Measurements from ENCODE around the gene CDCP2. TPM values are rescaled to one million over a fixed set of nuclear protein-coding genes. Genes with fewer than 3 reads are reported as not detected.
A peak's percentile ranks its signal among the peaks of the same experiment; 100 is the strongest.

Gene CDCP2
- total RNA-seq, 1 experiment from 2014 or later = not detected

DNA sequence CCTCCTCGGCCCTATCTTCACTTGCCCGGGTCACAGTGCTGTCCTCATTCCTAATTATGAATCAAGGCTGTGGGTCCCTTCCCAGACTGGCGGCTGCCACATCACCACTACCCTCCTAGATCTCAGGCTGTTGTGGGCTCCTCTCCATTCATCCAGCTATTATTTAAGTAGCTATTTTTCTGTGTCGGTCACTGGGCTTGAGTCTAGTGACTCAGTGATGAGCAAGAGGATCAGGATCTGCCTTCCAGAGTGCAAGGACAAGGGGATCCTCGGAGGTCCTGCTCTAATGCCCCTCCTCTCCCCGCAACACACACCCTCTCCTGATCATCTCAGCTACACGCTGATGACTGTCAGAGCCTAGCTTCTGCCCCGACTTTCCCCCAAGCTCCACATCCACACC lies 34.1 kb downstream of the CDCP2 start:
- Histone ChIP-seq H3K4me3 (ENCODE audit: low read depth in 2 of 2, low read length in 2 of 2) (no peak overlapping the region), H3K9me3 (ENCODE audit: control insufficient read depth, insufficient read depth, low read depth, low read length) (no peaks in the 10 kb centered on the region), H3K4me1 (ENCODE audit: control insufficient read depth, insufficient read depth, low read length) (peaks cover 5% of the 10 kb centered on the region), H3K36me3 (ENCODE audit: control insufficient read depth, insufficient read depth, low read length) (no peaks in the 10 kb centered on the region), H3K27me3 (ENCODE audit: control insufficient read depth, insufficient read depth, low read length) (no peaks in the 10 kb centered on the region), H3K27ac (ENCODE audit: low read length) (no peak overlapping the region)
- in situ Hi-C loops (cut with HindIII; ENCODE audit: low pct_unique_long_range_greater_than_20kb, low sequenced_read_pairs) = no loop called here
- TF ChIP-seq POLR2AphosphoS5 (IDR thresholded peaks at IDR 0.05; ENCODE audit: low read depth, low read length) (no peak), SIN3A (IDR thresholded peaks at IDR 0.05; ENCODE audit: borderline replicate concordance, insufficient read depth, low read depth, low read length) (no peak), TCF7L2 (IDR thresholded peaks at IDR 0.05; ENCODE audit: low read depth, low read length) (no peak)
- TF ChIP-seq, protein P1, sequence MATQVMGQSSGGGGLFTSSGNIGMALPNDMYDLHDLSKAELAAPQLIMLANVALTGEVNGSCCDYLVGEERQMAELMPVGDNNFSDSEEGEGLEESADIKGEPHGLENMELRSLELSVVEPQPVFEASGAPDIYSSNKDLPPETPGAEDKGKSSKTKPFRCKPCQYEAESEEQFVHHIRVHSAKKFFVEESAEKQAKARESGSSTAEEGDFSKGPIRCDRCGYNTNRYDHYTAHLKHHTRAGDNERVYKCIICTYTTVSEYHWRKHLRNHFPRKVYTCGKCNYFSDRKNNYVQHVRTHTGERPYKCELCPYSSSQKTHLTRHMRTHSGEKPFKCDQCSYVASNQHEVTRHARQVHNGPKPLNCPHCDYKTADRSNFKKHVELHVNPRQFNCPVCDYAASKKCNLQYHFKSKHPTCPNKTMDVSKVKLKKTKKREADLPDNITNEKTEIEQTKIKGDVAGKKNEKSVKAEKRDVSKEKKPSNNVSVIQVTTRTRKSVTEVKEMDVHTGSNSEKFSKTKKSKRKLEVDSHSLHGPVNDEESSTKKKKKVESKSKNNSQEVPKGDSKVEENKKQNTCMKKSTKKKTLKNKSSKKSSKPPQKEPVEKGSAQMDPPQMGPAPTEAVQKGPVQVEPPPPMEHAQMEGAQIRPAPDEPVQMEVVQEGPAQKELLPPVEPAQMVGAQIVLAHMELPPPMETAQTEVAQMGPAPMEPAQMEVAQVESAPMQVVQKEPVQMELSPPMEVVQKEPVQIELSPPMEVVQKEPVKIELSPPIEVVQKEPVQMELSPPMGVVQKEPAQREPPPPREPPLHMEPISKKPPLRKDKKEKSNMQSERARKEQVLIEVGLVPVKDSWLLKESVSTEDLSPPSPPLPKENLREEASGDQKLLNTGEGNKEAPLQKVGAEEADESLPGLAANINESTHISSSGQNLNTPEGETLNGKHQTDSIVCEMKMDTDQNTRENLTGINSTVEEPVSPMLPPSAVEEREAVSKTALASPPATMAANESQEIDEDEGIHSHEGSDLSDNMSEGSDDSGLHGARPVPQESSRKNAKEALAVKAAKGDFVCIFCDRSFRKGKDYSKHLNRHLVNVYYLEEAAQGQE (IDR thresholded peaks at IDR 0.05; ENCODE audit: insufficient read depth in 1 of 2, low read depth in 2 of 2, low read length in 1 of 2) = no peak
- TF ChIP-seq, protein P2, sequence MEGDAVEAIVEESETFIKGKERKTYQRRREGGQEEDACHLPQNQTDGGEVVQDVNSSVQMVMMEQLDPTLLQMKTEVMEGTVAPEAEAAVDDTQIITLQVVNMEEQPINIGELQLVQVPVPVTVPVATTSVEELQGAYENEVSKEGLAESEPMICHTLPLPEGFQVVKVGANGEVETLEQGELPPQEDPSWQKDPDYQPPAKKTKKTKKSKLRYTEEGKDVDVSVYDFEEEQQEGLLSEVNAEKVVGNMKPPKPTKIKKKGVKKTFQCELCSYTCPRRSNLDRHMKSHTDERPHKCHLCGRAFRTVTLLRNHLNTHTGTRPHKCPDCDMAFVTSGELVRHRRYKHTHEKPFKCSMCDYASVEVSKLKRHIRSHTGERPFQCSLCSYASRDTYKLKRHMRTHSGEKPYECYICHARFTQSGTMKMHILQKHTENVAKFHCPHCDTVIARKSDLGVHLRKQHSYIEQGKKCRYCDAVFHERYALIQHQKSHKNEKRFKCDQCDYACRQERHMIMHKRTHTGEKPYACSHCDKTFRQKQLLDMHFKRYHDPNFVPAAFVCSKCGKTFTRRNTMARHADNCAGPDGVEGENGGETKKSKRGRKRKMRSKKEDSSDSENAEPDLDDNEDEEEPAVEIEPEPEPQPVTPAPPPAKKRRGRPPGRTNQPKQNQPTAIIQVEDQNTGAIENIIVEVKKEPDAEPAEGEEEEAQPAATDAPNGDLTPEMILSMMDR (IDR thresholded peaks at IDR 0.05) = no peak
- peak; percentile 15; the same call in 1 of the 2 replicates for ATAC-seq
- no peak for DNase-seq (ENCODE audit: low read depth, low spot score)
- POLR2A ChIA-PET = no interaction called here
- intact Hi-C loops (cut with micrococcal nuclease; ENCODE audit: unreplicated experiment) = no loop called here
- BruUV-seq (replicated peaks) = no TSS peak
- CTCF ChIA-PET = interaction anchor here (0.7 kb wide), 1 partner anchor 71 kb away, joined by 9 read pairs; no protein-coding TSS in a partner anchor

DNA sequence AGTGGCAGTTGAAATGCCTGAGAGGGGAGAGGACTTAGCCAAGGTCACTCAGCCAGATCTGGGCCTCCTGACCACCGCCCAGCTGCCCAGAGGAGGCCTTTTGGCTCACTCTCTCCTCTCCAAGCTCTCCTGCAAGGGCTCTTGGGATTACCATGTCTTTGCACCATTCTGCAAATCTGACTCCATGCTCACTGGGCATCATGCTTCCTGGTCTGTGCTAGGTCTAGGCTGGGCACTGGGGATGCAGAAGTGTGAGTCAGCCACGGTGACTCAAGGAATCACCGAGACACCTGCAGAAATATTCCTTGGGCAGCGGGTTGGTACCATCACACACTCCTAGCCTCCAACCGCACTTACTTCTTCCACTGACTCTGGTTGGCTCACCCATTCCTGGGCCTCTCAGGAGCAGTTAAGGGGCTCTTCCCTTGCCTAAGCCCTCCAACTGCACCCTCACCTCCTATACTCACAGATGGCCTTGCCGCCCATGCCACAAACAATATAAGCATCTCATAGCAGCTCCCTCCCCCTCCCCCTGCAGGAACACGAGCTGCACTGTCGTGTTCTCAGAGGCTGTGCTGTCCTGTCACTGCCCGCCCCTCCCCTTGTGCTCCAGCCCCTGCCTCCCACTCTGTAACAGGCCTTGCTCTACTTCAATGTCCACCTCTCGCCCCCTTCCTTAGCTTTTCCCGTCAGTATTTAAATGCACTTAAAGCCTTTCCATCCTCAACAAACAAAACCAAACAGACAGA lies 34.8 kb downstream of the CDCP2 start:
- no peak for DNase-seq (ENCODE audit: low read depth, low spot score)
- intact Hi-C loops (cut with micrococcal nuclease; ENCODE audit: unreplicated experiment) (no loop called here), in situ Hi-C loops (cut with HindIII; ENCODE audit: low pct_unique_long_range_greater_than_20kb, low sequenced_read_pairs) (no loop called here)
- ChIA-PET POLR2A (interaction anchor here (0.5 kb wide), 1 partner anchor 368 kb away, joined by 4 read pairs; no protein-coding TSS in a partner anchor), CTCF (interaction anchor here (0.7 kb wide), 1 partner anchor 72 kb away, joined by 9 read pairs; no protein-coding TSS in a partner anchor)
- Histone ChIP-seq H3K4me1 (ENCODE audit: control insufficient read depth, insufficient read depth, low read length) (peaks cover 5% of the 10 kb centered on the region), H3K4me3 (ENCODE audit: low read depth in 2 of 2, low read length in 2 of 2) (no peak overlapping the region), H3K36me3 (ENCODE audit: control insufficient read depth, insufficient read depth, low read length) (no peaks in the 10 kb centered on the region), H3K27me3 (ENCODE audit: control insufficient read depth, insufficient read depth, low read length) (no peaks in the 10 kb centered on the region), H3K27ac (ENCODE audit: low read length) (no peak overlapping the region), H3K9me3 (ENCODE audit: control insufficient read depth, insufficient read depth, low read depth, low read length) (no peaks in the 10 kb centered on the region)
- BruUV-seq (replicated peaks) = no TSS peak
- ATAC-seq = no peak
- TF ChIP-seq TCF7L2 (IDR thresholded peaks at IDR 0.05; ENCODE audit: low read depth, low read length) = no peak
- TF ChIP-seq, protein P2 (IDR thresholded peaks at IDR 0.05) = no peak
- TF ChIP-seq, protein P1 (IDR thresholded peaks at IDR 0.05; ENCODE audit: insufficient read depth in 1 of 2, low read depth in 2 of 2, low read length in 1 of 2) = no peak
- TF ChIP-seq SIN3A (IDR thresholded peaks at IDR 0.05; ENCODE audit: borderline replicate concordance, insufficient read depth, low read depth, low read length) = no peak
- TF ChIP-seq POLR2AphosphoS5 (IDR thresholded peaks at IDR 0.05; ENCODE audit: low read depth, low read length) = no peak
